AG09319 (cell line): ENCODE measurements around the gene SLCO1B3.

Experiments
- DNase-seq: peaks from one replicate; pipeline ENCODE4 v3.0.0-alpha.2; 2010; ENCODE audit warnings: low read depth; ENCODE audit errors: extremely low read depth
- CTCF ChIP-seq: IDR thresholded peaks from 2 replicates; pipeline ENCODE4 v1.5.1; 2011; ENCODE audit warnings: low read depth, mild to moderate bottlenecking, inconsistent platforms, low read length, moderate library complexity

The SLCO1B3 gene

DNA sequence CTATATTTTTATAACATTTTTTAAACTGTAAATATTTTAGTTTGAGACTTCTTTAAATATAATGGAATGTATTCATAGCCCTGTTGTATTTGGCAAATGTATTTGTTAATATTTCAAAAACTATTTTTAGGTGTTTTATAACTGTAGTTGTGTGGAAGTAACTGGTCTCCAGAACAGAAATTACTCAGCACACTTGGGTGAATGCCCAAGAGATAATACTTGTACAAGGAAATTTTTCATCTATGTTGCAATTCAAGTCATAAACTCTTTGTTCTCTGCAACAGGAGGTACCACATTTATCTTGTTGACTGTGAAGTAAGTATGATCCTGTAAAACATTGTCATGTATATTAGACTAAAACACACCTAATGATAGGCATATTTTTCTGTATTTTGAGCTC is 72.8 kb downstream of the SLCO1B3 start:
- no peak for DNase-seq
- TF ChIP-seq CTCF, result no peak

- no peak for DNase-seq
- no peak for TF ChIP-seq CTCF
Observed at GRCh38 chr12:20885116-20885515, 74.6 kb downstream of the SLCO1B3 start.

DNA sequence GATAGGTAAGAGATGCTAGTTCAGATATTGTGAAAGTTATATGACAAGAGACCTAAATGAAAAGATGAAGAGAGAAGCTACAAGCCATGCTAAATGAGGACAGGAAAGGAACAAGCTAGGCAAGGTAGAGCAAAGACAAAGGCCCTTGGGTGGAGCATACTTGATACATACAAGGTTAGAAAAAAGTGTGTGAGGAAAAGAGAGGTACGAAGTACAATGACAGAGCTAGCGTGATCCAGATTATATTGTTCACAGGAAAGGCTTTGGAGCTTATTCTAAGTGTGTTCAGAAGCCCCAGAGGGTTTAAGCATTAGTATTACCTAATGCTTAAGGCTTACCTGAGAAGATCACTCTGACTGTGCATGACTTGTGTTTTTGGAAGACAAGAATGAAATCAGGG is 75.0 kb downstream of the SLCO1B3 start:
- DNase-seq, result no peak
- no peak for TF ChIP-seq CTCF

- no peak for DNase-seq
- no peak for TF ChIP-seq CTCF
Observed at GRCh38 chr12:20917269-20917668, 106.8 kb downstream of the SLCO1B3 start.

- TF ChIP-seq CTCF, result no peak
- DNase-seq, result no peak
Observed at GRCh38 chr12:20917819-20918218, 107.3 kb downstream of the SLCO1B3 start.

DNA sequence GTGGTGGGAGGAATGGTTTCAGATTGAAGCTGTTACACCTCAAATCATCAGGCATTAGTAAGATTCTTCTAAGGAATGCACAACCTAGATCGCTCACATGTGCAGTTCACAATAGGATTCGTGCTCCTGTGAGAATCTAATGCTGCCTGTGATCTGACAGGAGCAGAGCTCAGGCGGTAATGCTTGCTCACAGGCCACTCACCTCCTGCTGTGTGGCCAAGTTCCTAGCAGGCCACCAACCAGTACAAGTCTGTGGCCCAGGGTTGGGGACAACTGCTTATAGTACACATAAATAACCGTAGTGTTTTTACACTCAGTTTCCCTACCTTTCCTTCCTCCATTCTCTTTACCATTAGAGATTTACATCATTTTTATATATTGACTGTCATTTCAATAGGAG is 121.4 kb downstream of the SLCO1B3 start:
- TF ChIP-seq CTCF, result no peak
- DNase-seq, result no peak

DNA sequence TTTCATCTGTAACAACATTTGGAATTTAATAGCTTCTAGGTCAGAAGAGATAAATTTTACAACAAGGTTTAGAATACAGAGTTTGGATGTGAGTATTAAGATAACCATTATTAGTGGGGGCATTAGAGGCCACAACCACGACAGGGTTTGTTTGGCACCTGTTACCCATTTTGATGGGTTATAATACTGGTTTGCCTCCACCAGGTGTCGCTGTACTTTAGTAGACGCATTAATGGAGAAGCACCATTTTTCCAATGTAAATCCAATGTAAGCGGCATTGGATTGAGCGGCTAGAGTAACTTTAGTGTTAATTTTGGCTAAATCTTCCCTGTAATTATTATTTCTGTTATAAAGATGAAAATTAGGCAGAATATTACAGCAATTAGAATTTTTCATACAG is 136.2 kb downstream of the SLCO1B3 start:
- no peak for DNase-seq
- no peak for TF ChIP-seq CTCF
